NAMALWA (cell line): Measurements from ENCODE around the gene LSM14B.
A peak's percentile ranks its signal among the peaks of the same experiment; 100 is the strongest.
"Not testable (repeated sequence)": the region's sequence is repeated elsewhere in the genome, so short reads cannot be mapped to it uniquely, and the experiment has no call there.

Source experiments
- DNase-seq: peaks from one replicate; pipeline ENCODE4 v3.0.0-alpha.2; 2015; ENCODE audit warnings: low spot score

LSM14B gene

GRCh38 chr20:62114894-62115293 lies 7.4 kb upstream of the LSM14B start:
- no peak for DNase-seq

GRCh38 chr20:62115800-62116407 lies 6.4 kb upstream of the LSM14B start:
- not testable (repeated sequence) for DNase-seq

GRCh38 chr20:62116558-62117361 lies 5.5 kb upstream of the LSM14B start:
- DNase-seq = no peak

- DNase-seq = no peak
Observed at GRCh38 chr20:62117362-62117646, 5.0 kb upstream of the LSM14B start.

- DNase-seq = no peak
Observed at GRCh38 chr20:62117658-62118057, 4.6 kb upstream of the LSM14B start.

- no peak for DNase-seq
Observed at GRCh38 chr20:62118113-62119043, 3.9 kb upstream of the LSM14B start.

- no peak for DNase-seq
Observed at GRCh38 chr20:62119115-62119514, 3.2 kb upstream of the LSM14B start.

- no peak for DNase-seq
Observed at GRCh38 chr20:62119591-62120364, 2.5 kb upstream of the LSM14B start.

GRCh38 chr20:62120365-62120762 lies 1.9 kb upstream of the LSM14B start:
- no peak for DNase-seq

- peak; percentile 75 for DNase-seq
Observed at GRCh38 chr20:62120990-62121775, 1.1 kb upstream of the LSM14B start.

- peak; percentile 62 for DNase-seq
Observed at GRCh38 chr20:62122654-62123449, 577 bp downstream of the LSM14B start.

GRCh38 chr20:62123450-62124118 lies 1.3 kb downstream of the LSM14B start:
- DNase-seq = peak; percentile 30

GRCh38 chr20:62126141-62126540 lies 3.9 kb downstream of the LSM14B start:
- no peak for DNase-seq

GRCh38 chr20:62127799-62128198 lies 5.5 kb downstream of the LSM14B start:
- DNase-seq = no peak

- no peak for DNase-seq
Observed at GRCh38 chr20:62128502-62128901, 6.2 kb downstream of the LSM14B start.

- peak; percentile 39 for DNase-seq
Observed at GRCh38 chr20:62129731-62130531, 7.7 kb downstream of the LSM14B start.

GRCh38 chr20:62131560-62132320 lies 9.5 kb downstream of the LSM14B start:
- DNase-seq = no peak

GRCh38 chr20:62132421-62132820 lies 10.1 kb downstream of the LSM14B start:
- DNase-seq = no peak
